Neural progenitor cell (in vitro differentiated cells): ENCODE data around the gene PLA2R1. TPM values are rescaled to one million over a fixed set of nuclear protein-coding genes. Genes with fewer than 3 reads are reported as not detected.
"Not testable (repeated sequence)": the region's sequence is repeated elsewhere in the genome, so short reads cannot be mapped to it uniquely, and the experiment has no call there.

ENCODE experiments used
- DNase-seq: peaks from one replicate; pipeline ENCODE4 v3.0.0-alpha.2; 2016; ENCODE audit warnings: low spot score
- H2AFZ ChIP-seq: fragments of 200-600 bp; sonication (generic); replicated peaks from 2 replicates; pipeline ENCODE4 v1.6.1; 2016; ENCODE audit warnings: antibody characterized with exemption
- H3F3A ChIP-seq: fragments of 200-600 bp; sonication (generic); 2 replicates; pipeline ENCODE4 v1.6.1; 2016; ENCODE audit warnings: antibody characterized with exemption, low read depth
- H3K27ac ChIP-seq: fragments of 200-600 bp; sonication (generic); 2 replicates; pipeline ENCODE4 v1.5.1; 2016; ENCODE audit warnings: mild to moderate bottlenecking
- H3K27me3 ChIP-seq: fragments of 200-600 bp; sonication (generic); 2 replicates; pipeline ENCODE4 v1.6.1; 2016; ENCODE audit warnings: mild to moderate bottlenecking, moderate library complexity
- H3K36me3 ChIP-seq: fragments of 200-600 bp; sonication (generic); 2 replicates; pipeline ENCODE4 v1.5.1; 2016
- H3K4me1 ChIP-seq: fragments of 200-600 bp; sonication (generic); 2 replicates; pipeline ENCODE4 v1.6.1; 2016; ENCODE audit warnings: mixed run types
- H3K4me2 ChIP-seq: fragments of 200-600 bp; sonication (generic); 2 replicates; pipeline ENCODE4 v1.6.1; 2016
- H3K4me3 ChIP-seq: fragments of 200-600 bp; sonication (generic); 2 replicates; pipeline ENCODE4 v1.5.1; 2016
- H3K79me2 ChIP-seq: fragments of 200-600 bp; sonication (generic); 2 replicates; pipeline ENCODE4 v1.6.1; 2016; ENCODE audit warnings: low read depth
- H3K9ac ChIP-seq: fragments of 200-600 bp; sonication (generic); 2 replicates; pipeline ENCODE4 v1.6.1; 2016
- H3K9me3 ChIP-seq: fragments of 200-600 bp; sonication (generic); 2 replicates; pipeline ENCODE4 v1.5.1; 2016; ENCODE audit warnings: low read depth
- H4K20me1 ChIP-seq: fragments of 200-600 bp; sonication (generic); 2 replicates; pipeline ENCODE4 v1.6.1; 2016; ENCODE audit warnings: low read depth
- H3K27ac Mint-ChIP-seq: 3 replicates; pipeline ENCODE4 v1.8.0; 2021; ENCODE audit warnings: mixed read lengths
- H3K27me3 Mint-ChIP-seq: 2 replicates; pipeline ENCODE4 v1.8.0; 2022; ENCODE audit warnings: low read depth, mild to moderate bottlenecking, inconsistent platforms, moderate library complexity, mixed read lengths; ENCODE audit not compliant: insufficient read depth
- H3K36me3 Mint-ChIP-seq: 3 replicates; pipeline ENCODE4 v1.8.0; 2021; ENCODE audit warnings: mixed read lengths
- H3K4me1 Mint-ChIP-seq: 3 replicates; pipeline ENCODE4 v1.8.0; 2021; ENCODE audit warnings: mixed read lengths
- H3K4me3 Mint-ChIP-seq: 3 replicates; pipeline ENCODE4 v1.8.0; 2021; ENCODE audit warnings: mild to moderate bottlenecking, moderate library complexity, mixed read lengths
- H3K9me3 Mint-ChIP-seq: 3 replicates; pipeline ENCODE4 v1.8.0; 2020; ENCODE audit warnings: mixed read lengths
- CTCF ChIP-seq: fragments of 200-600 bp; sonication (generic); IDR thresholded peaks from 2 replicates; pipeline ENCODE4 v1.5.1; 2017; ENCODE audit warnings: antibody characterized with exemption, mild to moderate bottlenecking
- EZH2 ChIP-seq: fragments of 200-600 bp; sonication (generic); IDR thresholded peaks from 2 replicates; pipeline ENCODE4 v1.6.1; 2017; ENCODE audit warnings: antibody characterized with exemption, mild to moderate bottlenecking, moderate library complexity
- EZH2phosphoT487 ChIP-seq: fragments of 200-600 bp; sonication (generic); IDR thresholded peaks from 2 replicates; pipeline ENCODE4 v1.6.1; 2017; ENCODE audit warnings: antibody characterized with exemption
- total RNA-seq: library from RNA; depleted of rRNA; stranded (reverse); fragments of >200 nt; gene quantifications from 2 replicates; pipeline ENCODE4 v1.2.3, GENCODE V29; 2015; ENCODE audit warnings: low replicate concordance

Gene PLA2R1
- total RNA-seq, 1 donor from 2014 or later: 0.45 TPM

GRCh38 chr2:160039166-160039903, 23.1 kb downstream of the PLA2R1 start:
- Histone ChIP-seq H3K27ac (no peak overlapping the region), H3K79me2 (no peaks in the 10 kb centered on the region), H3K4me3 (no peak overlapping the region), H3K36me3 (no peaks in the 10 kb centered on the region), H3F3A (no peaks in the 10 kb centered on the region), H3K27me3 (no peaks in the 10 kb centered on the region), H4K20me1 (no peaks in the 10 kb centered on the region), H2AFZ (no peak overlapping the region), H3K9ac (no peak overlapping the region), H3K4me2 (no peak overlapping the region), H3K9me3 (no peaks in the 10 kb centered on the region), H3K4me1 (peaks cover 16% of the 10 kb centered on the region)
- DNase-seq: no peak
- H3K36me3 Mint-ChIP-seq: no peaks in the 10 kb centered on the region
- no peak overlapping the region for H3K27ac Mint-ChIP-seq
- H3K9me3 Mint-ChIP-seq: no peaks in the 10 kb centered on the region
- H3K4me1 Mint-ChIP-seq: no peaks in the 10 kb centered on the region
- no peak for TF ChIP-seq EZH2phosphoT487
- TF ChIP-seq CTCF: no peak
- TF ChIP-seq EZH2: no peak
- H3K4me3 Mint-ChIP-seq: no peak overlapping the region
- peaks cover 2% of the 10 kb centered on the region for H3K27me3 Mint-ChIP-seq

GRCh38 chr2:160038662-160039061, 23.8 kb downstream of the PLA2R1 start:
- H4K20me1 ChIP-seq, DNase-seq, H3K9me3 ChIP-seq, H3K4me2 ChIP-seq, H3K27me3 ChIP-seq, H3K27ac Mint-ChIP-seq, H2AFZ ChIP-seq, H3F3A ChIP-seq, H3K4me1 Mint-ChIP-seq, H3K27ac ChIP-seq, H3K79me2 ChIP-seq, H3K27me3 Mint-ChIP-seq, H3K9ac ChIP-seq, H3K36me3 Mint-ChIP-seq, H3K4me3 Mint-ChIP-seq, H3K4me3 ChIP-seq, H3K36me3 ChIP-seq, H3K9me3 Mint-ChIP-seq: not testable (repeated sequence)
- peaks cover 16% of the 10 kb centered on the region for H3K4me1 ChIP-seq

DNA sequence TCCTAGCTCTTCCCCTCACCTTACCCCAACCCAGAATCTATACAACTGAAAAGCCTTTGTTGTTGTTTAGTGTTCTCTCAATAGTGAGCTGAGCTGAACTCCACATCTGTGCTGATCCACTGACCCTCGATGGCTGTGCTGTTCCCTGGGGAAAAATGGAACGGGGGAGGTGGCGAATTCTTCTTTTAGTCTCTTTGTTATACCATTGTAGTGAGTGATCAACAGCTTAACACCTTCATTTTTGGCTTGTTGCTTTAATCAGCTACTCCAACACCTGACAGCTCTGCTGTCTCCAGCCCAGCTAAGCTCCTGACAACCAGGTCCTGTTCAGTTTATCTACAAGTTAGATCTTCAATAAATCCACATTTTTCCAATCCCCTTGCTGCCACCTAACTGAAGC, 25.7 kb downstream of the PLA2R1 start:
- Histone ChIP-seq H3K4me3 (no peak overlapping the region), H2AFZ (no peak overlapping the region), H3K79me2 (no peaks in the 10 kb centered on the region), H4K20me1 (no peaks in the 10 kb centered on the region), H3K27me3 (no peaks in the 10 kb centered on the region), H3K4me2 (peak overlapping the region; percentile 24), H3K9ac (no peak overlapping the region), H3F3A (no peaks in the 10 kb centered on the region), H3K27ac (no peak overlapping the region), H3K9me3 (no peaks in the 10 kb centered on the region), H3K4me1 (peaks cover 16% of the 10 kb centered on the region), H3K36me3 (no peaks in the 10 kb centered on the region)
- DNase-seq: peak; percentile 13
- H3K4me1 Mint-ChIP-seq: no peaks in the 10 kb centered on the region
- no peaks in the 10 kb centered on the region for H3K36me3 Mint-ChIP-seq
- H3K9me3 Mint-ChIP-seq: no peaks in the 10 kb centered on the region
- no peak overlapping the region for H3K27ac Mint-ChIP-seq
- TF ChIP-seq EZH2 (no peak), EZH2phosphoT487 (no peak), CTCF (no peak)
- H3K27me3 Mint-ChIP-seq: peaks cover 2% of the 10 kb centered on the region
- H3K4me3 Mint-ChIP-seq: no peak overlapping the region

GRCh38 chr2:160035125-160035524, 27.3 kb downstream of the PLA2R1 start:
- Histone ChIP-seq H3F3A (no peaks in the 10 kb centered on the region), H4K20me1 (no peaks in the 10 kb centered on the region), H3K27me3 (no peaks in the 10 kb centered on the region), H3K4me1 (peaks cover 16% of the 10 kb centered on the region), H3K27ac (no peak overlapping the region), H3K36me3 (no peaks in the 10 kb centered on the region), H3K9ac (no peak overlapping the region), H2AFZ (no peak overlapping the region), H3K4me2 (no peak overlapping the region), H3K4me3 (no peak overlapping the region), H3K79me2 (no peaks in the 10 kb centered on the region), H3K9me3 (no peaks in the 10 kb centered on the region)
- H3K36me3 Mint-ChIP-seq: no peaks in the 10 kb centered on the region
- TF ChIP-seq EZH2: no peak
- TF ChIP-seq CTCF: no peak
- no peak for TF ChIP-seq EZH2phosphoT487
- DNase-seq: no peak
- H3K9me3 Mint-ChIP-seq: no peaks in the 10 kb centered on the region
- H3K27ac Mint-ChIP-seq: no peak overlapping the region
- no peak overlapping the region for H3K4me3 Mint-ChIP-seq
- no peaks in the 10 kb centered on the region for H3K4me1 Mint-ChIP-seq
- peaks cover 2% of the 10 kb centered on the region for H3K27me3 Mint-ChIP-seq
